Activated naive CD8-positive, alpha-beta T cell treated with anti-CD3 and anti-CD28 coated beads, Interleukin-2, amount 50 U/mL, for 24 hours (primary cell): ENCODE data around the gene CACNB4.
"Not testable (repeated sequence)": the region's sequence is repeated elsewhere in the genome, so short reads cannot be mapped to it uniquely, and the experiment has no call there.

ENCODE experiments used
- ATAC-seq: fragments of 150-1000 bp; cut with Tn5 transposase; one replicate; pipeline ENCODE4 v1.10.0; 2021
- DNase-seq: peaks from one replicate; pipeline ENCODE4 v3.0.0; 2021
- H3K27ac Mint-ChIP-seq: one replicate; pipeline ENCODE4 v1.8.0; 2021; ENCODE audit warnings: mild to moderate bottlenecking, mixed read lengths
- H3K27me3 Mint-ChIP-seq: one replicate; pipeline ENCODE4 v1.8.0; 2021; ENCODE audit warnings: mixed read lengths
- H3K36me3 Mint-ChIP-seq: one replicate; pipeline ENCODE4 v1.8.0; 2021; ENCODE audit warnings: low read depth, mixed read lengths
- H3K4me1 Mint-ChIP-seq: one replicate; pipeline ENCODE4 v1.8.0; 2021; ENCODE audit warnings: mixed read lengths
- H3K4me3 Mint-ChIP-seq: one replicate; pipeline ENCODE4 v1.8.0; 2021; ENCODE audit warnings: mild to moderate bottlenecking, moderate library complexity, mixed read lengths
- H3K9me3 Mint-ChIP-seq: one replicate; pipeline ENCODE4 v1.8.0; 2021; ENCODE audit warnings: mixed read lengths

Gene CACNB4

DNA sequence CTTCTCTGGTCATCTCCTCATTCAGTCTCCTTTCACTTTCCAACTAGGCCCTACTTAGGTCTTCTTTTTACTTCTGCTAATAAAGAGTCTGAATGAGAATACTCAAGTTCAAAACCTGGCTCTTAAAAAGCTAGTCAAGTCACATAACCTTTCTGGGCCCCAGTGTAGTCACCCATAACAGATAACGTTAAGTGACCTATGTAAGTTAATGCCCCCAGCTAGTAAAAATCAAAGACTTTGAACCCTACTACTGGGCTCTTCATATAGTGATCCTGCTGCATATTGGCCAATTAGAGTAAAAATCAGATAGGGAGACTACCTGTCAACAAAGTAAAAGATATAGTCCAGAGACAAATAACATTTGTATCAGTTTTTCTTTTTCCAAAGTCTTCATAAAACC, 288.4 kb downstream of the CACNB4 start:
- ATAC-seq (no peak), DNase-seq (no peak)
- Mint-ChIP-seq H3K27ac (no peak overlapping the region), H3K36me3 (peaks cover 44% of the 10 kb centered on the region), H3K27me3 (no peaks in the 10 kb centered on the region), H3K4me3 (no peak overlapping the region), H3K4me1 (peaks cover 3% of the 10 kb centered on the region), H3K9me3 (peaks cover 4% of the 10 kb centered on the region)

DNA sequence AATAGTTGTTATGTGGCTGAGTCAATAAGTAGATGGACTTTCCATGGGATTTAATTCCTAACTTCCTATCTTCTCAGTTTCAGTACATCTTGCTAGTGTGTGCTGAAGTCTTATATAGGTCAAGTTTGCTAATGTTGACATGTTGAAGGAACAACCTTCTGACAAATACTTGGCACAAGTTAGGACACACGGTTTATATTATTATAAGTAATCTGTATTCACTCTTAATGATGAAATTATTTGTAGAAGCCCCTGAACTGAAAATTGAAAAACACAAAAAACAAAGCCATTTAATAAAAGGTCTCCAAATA, 289.8 kb downstream of the CACNB4 start:
- peaks cover 3% of the 10 kb centered on the region for H3K4me1 Mint-ChIP-seq
- H3K27ac Mint-ChIP-seq = no peak overlapping the region

DNA sequence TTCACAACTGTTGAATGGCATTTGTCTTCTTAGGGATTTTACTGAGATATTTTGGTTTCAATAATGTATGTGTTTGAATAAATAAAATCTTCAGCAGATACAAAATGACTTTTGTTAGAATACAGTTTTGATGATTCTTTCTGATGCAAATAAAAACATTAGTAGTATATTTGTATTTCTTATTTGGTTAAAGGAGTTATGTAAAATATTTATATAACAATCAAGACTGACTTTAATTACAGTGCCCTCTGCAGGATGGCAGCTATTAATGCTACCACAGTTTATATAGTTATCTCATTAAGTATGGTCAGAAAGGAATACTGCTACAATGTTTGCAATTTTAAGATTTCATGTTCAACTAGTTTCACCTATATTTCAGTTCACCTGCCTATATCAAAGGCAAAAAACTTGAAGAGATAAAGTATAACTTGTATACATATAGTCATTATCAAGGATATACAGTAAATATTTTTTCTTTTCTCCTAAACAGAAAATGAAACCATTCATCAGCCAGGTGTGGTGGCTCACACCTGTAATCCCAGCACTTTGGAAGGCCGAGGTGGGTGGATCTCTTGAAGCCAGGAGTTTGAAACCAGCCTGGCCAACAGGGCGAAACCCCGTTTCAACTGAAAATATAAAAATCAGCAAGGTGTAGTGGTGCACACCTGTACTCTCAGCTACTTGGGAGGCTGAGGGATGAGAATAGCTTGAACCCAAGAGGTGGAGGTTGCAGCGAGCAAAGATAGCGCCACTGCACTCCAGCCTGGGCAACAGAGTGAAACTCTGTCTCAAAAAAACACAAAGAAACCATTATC, 290.4 kb downstream of the CACNB4 start:
- no peak for ATAC-seq
- H3K4me3 Mint-ChIP-seq = no peak overlapping the region

More for the DNA sequence above, 289.8 kb downstream of the CACNB4 start:
- H3K4me3 Mint-ChIP-seq = no peak overlapping the region
- H3K36me3 Mint-ChIP-seq = peaks cover 41% of the 10 kb centered on the region
- ATAC-seq (no peak), DNase-seq (no peak)
- peaks cover 4% of the 10 kb centered on the region for H3K9me3 Mint-ChIP-seq
- H3K27me3 Mint-ChIP-seq = no peaks in the 10 kb centered on the region

DNA sequence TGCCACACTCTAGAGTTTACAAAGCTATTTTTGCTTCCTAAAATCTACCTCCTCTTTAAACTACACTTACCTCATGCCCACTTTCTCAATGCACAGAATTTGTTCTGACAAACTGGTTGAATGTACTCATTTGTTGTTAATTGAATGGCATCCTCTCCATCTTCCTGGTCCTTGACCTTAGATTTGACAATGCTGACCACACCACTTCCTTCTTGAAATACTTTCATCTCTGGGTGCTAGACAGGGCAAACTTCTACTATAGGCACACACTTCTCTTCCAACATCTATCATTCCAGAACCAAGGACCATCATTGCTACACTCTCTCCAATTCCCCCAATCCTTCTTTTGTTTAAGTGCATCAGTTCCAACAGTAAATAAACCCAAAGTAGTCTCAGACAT, 292.9 kb downstream of the CACNB4 start:
- no peak overlapping the region for H3K4me3 Mint-ChIP-seq
- peaks cover 5% of the 10 kb centered on the region for H3K4me1 Mint-ChIP-seq
- H3K36me3 Mint-ChIP-seq = peaks cover 31% of the 10 kb centered on the region
- no peaks in the 10 kb centered on the region for H3K27me3 Mint-ChIP-seq
- no peaks in the 10 kb centered on the region for H3K9me3 Mint-ChIP-seq
- no peak overlapping the region for H3K27ac Mint-ChIP-seq
- DNase-seq = no peak
- ATAC-seq = no peak

More for the DNA sequence above, 290.4 kb downstream of the CACNB4 start:
- peaks cover 3% of the 10 kb centered on the region for H3K4me1 Mint-ChIP-seq
- no peaks in the 10 kb centered on the region for H3K27me3 Mint-ChIP-seq
- DNase-seq = no peak
- no peak overlapping the region for H3K27ac Mint-ChIP-seq
- peaks cover 36% of the 10 kb centered on the region for H3K36me3 Mint-ChIP-seq
- peaks cover 4% of the 10 kb centered on the region for H3K9me3 Mint-ChIP-seq

DNA sequence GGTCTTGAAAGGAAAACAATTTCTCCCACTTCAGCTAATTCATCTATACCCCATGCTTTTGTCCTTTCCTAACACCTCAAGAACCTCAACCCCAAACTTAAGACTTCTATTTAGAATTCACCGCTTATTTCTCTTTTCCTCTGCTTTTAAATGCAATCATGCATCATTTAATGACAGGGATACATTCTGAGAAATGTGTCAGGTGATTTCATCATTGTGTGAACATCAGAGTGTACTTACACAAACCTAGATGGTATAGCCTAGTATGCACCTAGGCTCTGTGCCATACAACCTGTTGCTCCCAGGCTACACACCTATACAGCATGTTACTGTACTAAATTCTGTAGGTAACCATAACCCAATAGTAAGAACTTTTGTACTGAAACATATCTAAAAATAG, 293.5 kb downstream of the CACNB4 start:
- H3K27ac Mint-ChIP-seq = no peak overlapping the region
- H3K9me3 Mint-ChIP-seq = no peaks in the 10 kb centered on the region
- DNase-seq = no peak
- peaks cover 5% of the 10 kb centered on the region for H3K4me1 Mint-ChIP-seq
- no peak overlapping the region for H3K4me3 Mint-ChIP-seq
- no peaks in the 10 kb centered on the region for H3K27me3 Mint-ChIP-seq
- ATAC-seq = no peak
- peaks cover 27% of the 10 kb centered on the region for H3K36me3 Mint-ChIP-seq

DNA sequence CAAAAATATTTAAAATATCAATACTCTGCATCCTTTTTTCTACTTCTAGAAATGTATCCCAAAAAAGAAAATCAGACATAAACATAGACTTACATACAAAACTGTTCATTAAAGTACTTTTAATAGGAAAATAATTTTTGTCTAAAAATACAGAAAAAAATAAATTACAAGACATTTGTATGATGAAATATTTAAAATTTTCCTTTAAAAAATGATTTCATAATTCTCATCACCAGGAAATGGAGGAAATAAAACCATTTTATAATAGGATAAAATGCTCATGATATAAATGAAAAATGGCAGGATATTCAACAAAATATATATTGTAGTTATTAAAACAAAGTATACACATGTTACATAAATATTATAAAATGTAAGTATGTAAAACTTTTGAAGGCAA, 295.0 kb downstream of the CACNB4 start:
- no peaks in the 10 kb centered on the region for H3K9me3 Mint-ChIP-seq
- H3K4me3 Mint-ChIP-seq = no peak overlapping the region
- no peaks in the 10 kb centered on the region for H3K27me3 Mint-ChIP-seq
- no peak for DNase-seq
- no peak for ATAC-seq
- H3K4me1 Mint-ChIP-seq = peaks cover 2% of the 10 kb centered on the region
- no peak overlapping the region for H3K27ac Mint-ChIP-seq
- peaks cover 26% of the 10 kb centered on the region for H3K36me3 Mint-ChIP-seq

DNA sequence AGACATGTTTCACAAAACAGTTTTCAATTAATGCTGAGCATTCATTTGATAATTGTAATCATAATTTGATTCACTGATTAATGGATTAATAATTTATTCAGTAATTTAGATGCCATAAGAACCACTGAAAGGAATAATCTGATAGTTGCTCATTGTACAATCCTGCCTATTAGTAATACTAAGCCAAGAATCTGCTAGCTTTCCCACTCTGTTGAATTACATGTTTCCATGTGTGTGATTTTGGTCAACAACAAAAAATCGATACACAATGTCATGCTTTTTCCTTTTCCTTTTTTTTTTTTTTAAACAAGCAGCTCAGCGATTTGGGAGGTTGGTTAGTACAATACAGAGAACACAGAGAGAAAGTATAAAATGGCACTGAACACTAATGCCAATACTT, 296.5 kb downstream of the CACNB4 start:
- DNase-seq = no peak
- Mint-ChIP-seq H3K4me1 (peaks cover 2% of the 10 kb centered on the region), H3K27me3 (no peaks in the 10 kb centered on the region), H3K27ac (no peak overlapping the region), H3K9me3 (no peaks in the 10 kb centered on the region), H3K4me3 (no peak overlapping the region), H3K36me3 (peaks cover 30% of the 10 kb centered on the region)
- no peak for ATAC-seq

DNA sequence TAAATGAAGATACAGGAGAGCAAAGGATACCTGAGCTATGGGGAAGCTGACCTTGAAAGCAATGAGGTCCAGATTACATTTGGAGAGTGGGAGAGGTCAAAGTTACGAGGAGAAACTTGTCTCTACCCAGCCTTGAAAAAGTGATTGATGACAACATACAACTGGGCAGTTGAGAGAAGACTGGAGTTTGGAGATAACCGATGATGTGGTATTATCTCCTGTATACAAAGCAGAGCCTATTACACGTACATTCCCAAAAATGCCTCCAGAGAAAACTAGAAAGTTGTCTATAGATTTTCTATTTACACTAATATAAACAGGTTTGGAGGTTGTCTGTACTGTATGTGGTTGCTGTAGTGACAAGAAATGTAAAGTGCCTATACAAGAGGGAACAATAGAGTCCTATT, 299.0 kb downstream of the CACNB4 start:
- H3K4me3 Mint-ChIP-seq = no peak overlapping the region
- DNase-seq (no peak), ATAC-seq (no peak)
- no peaks in the 10 kb centered on the region for H3K9me3 Mint-ChIP-seq
- peaks cover 35% of the 10 kb centered on the region for H3K36me3 Mint-ChIP-seq
- H3K4me1 Mint-ChIP-seq = peaks cover 2% of the 10 kb centered on the region
- no peak overlapping the region for H3K27ac Mint-ChIP-seq
- no peaks in the 10 kb centered on the region for H3K27me3 Mint-ChIP-seq

DNA sequence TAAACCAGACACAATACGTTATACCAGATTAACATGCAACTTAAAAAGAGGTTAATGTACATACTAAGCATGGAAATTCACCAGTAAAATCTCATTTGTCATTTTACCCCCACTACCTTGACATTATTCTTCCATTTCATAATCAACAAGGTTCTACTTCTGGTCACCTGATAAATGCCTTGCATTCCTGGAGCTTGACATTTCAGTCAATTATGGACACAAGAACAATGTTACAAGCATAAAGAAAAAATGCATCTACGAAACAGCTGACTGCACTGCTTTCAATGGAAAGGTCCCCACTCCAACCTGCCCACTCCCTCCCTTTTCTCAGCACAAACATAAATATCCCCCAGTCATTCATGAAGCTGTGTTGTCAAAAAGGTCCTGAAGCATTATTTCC, 302.1 kb downstream of the CACNB4 start:
- H3K4me3 Mint-ChIP-seq = no peak overlapping the region
- peaks cover 2% of the 10 kb centered on the region for H3K4me1 Mint-ChIP-seq
- ATAC-seq = no peak
- DNase-seq = no peak
- H3K27me3 Mint-ChIP-seq = no peaks in the 10 kb centered on the region
- H3K36me3 Mint-ChIP-seq = peaks cover 33% of the 10 kb centered on the region
- peaks cover 11% of the 10 kb centered on the region for H3K9me3 Mint-ChIP-seq
- H3K27ac Mint-ChIP-seq = no peak overlapping the region

DNA sequence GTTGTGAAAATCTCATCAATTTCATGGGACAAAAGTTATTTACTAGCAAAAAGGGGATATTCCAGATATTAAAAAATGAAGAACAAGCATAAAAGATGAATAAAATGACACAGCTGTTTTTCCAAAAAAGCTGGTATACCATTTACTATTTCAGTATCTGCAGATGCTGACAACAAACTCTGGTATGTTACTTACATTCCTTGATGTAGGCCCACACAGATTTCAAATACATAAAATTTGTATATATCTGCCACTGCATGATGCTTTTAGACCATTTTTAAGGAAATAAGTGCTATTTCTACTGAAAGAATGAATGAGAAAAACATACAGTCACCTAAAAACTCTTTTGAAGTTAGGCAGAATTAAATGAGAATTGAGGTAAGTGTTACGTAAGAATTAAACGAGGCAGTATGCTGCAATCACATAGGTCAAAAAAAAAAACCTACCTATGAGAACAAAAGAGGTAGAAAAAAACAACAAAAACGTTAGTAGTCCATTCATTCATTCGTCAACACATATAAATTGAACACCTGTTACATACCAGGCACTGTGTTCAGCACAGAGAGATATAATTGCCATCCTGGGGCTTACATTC, 303.1 kb downstream of the CACNB4 start:
- DNase-seq (no peak), ATAC-seq (no peak)
- Mint-ChIP-seq H3K4me1 (no peaks in the 10 kb centered on the region), H3K27me3 (no peaks in the 10 kb centered on the region), H3K4me3 (no peak overlapping the region), H3K27ac (no peak overlapping the region), H3K9me3 (peaks cover 15% of the 10 kb centered on the region), H3K36me3 (peaks cover 35% of the 10 kb centered on the region)

DNA sequence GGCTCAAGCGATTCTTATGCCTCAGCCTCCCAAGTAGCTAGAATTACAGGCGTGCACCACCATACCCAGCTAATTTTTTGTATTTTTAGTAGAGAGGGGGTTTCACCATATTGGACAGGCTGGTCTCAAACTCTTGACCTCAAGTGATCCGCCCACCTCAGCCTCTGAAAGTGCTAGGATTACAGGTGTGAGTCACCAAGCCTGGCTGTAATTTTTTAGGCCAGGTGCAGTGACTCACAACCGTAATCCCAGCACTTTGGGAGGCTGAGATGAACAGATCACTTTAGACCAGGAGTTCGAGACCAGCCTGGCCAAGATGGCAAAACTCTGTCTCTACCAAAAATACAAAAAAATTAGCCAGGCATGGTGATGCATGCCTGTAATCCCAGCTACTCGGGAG, 304.4 kb downstream of the CACNB4 start:
- H3K4me3 Mint-ChIP-seq, DNase-seq, ATAC-seq, H3K27ac Mint-ChIP-seq, H3K27me3 Mint-ChIP-seq, H3K4me1 Mint-ChIP-seq: not testable (repeated sequence)
- H3K9me3 Mint-ChIP-seq = peaks cover 15% of the 10 kb centered on the region
- H3K36me3 Mint-ChIP-seq = peaks cover 32% of the 10 kb centered on the region

DNA sequence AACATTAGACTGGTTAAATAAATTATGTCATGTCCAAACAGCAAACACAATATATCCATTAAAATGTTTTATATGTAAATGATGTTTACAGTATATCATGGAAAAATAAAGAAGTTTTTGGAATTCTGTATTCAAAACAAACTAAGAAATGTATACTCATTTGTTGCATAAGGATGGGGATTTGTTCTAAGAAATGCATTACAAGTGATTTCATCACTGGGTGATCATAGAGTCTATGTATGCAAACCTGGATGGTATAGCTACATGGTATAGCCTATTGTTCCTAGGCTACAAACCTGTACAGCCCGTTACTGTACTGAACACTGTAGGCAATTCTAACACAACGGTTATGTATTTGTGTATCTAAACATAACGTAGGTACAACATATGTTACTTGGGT, 305.7 kb downstream of the CACNB4 start:
- ATAC-seq = no peak
- no peak for DNase-seq
- Mint-ChIP-seq H3K4me1 (no peaks in the 10 kb centered on the region), H3K4me3 (no peak overlapping the region), H3K9me3 (peaks cover 15% of the 10 kb centered on the region), H3K27me3 (no peaks in the 10 kb centered on the region), H3K36me3 (peaks cover 33% of the 10 kb centered on the region), H3K27ac (no peak overlapping the region)

DNA sequence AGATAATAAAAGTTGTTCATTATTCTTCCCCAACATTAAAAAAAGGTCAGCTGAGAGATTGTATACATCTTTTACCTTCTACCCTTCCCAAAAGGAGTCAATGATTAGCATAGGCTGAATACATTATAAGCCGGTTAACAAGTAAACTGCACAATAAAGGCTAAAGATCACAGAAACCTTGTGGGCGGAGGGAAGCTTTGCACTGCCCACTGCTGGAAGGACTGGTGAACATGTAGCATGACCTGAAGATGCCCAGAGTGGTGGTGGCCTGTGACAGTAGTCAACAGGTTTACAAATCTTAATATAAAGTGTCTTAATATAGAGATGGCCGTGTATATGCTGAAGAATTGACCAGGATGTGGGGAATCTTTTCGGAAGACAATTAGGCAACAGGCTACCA, 306.3 kb downstream of the CACNB4 start:
- no peak for ATAC-seq
- Mint-ChIP-seq H3K27me3 (no peaks in the 10 kb centered on the region), H3K9me3 (peaks cover 15% of the 10 kb centered on the region)

DNA sequence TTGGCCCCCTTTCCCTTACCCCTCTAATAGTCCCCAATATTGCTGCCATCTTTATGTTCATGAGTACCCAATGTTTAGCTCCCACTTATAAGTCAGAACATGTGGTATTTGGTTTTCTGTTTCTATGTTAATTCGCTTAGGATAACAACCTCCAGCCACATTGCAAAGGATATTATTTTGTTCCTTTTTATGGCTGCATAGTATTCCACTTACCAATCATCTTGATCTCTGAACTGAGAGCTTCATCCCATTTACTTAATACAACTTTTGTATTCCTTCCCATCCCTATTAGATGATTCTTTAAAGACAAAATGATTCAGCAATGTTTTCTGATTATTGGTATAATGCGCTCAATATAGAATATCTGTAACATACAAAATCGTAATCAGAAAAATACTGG, 307.3 kb downstream of the CACNB4 start:
- peaks cover 27% of the 10 kb centered on the region for H3K36me3 Mint-ChIP-seq
- DNase-seq (no peak), ATAC-seq (no peak)
- no peaks in the 10 kb centered on the region for H3K4me1 Mint-ChIP-seq
- no peak overlapping the region for H3K4me3 Mint-ChIP-seq
- H3K9me3 Mint-ChIP-seq = peaks cover 15% of the 10 kb centered on the region
- H3K27me3 Mint-ChIP-seq = no peaks in the 10 kb centered on the region
- H3K27ac Mint-ChIP-seq = no peak overlapping the region

More for the DNA sequence above, 306.3 kb downstream of the CACNB4 start:
- DNase-seq = no peak
- Mint-ChIP-seq H3K4me1 (no peaks in the 10 kb centered on the region), H3K36me3 (peaks cover 32% of the 10 kb centered on the region), H3K27ac (no peak overlapping the region), H3K4me3 (no peak overlapping the region)

DNA sequence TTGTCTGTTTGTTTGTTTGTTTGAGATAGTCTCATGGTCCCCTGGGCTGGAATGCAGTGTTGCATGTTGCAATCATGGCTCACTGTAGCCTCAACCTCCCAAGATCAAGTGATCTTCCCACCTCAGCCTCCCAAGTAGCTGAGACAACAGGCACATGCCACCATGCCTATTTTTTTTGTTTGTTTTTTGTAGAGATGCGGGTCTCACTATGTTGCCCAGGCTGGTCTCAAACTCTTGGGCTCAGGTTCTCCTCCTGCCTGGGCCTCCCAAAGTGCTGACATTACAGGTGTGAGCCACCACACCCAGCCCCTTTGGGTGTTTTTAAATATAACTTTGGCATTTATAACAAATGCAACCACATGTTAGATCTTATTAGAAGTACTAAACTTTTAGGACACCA, 308.2 kb downstream of the CACNB4 start:
- H3K4me3 Mint-ChIP-seq = no peak overlapping the region
- DNase-seq = no peak
- H3K27ac Mint-ChIP-seq = peak overlapping the region; percentile 32
- H3K9me3 Mint-ChIP-seq = peaks cover 15% of the 10 kb centered on the region
- H3K36me3 Mint-ChIP-seq = peaks cover 27% of the 10 kb centered on the region
- no peaks in the 10 kb centered on the region for H3K4me1 Mint-ChIP-seq
- H3K27me3 Mint-ChIP-seq = no peaks in the 10 kb centered on the region
- ATAC-seq = no peak
